Activated T-cell treated with anti-CD3 and anti-CD28 coated beads, Interleukin-2, amount 50 U/mL, for 48 hours (primary cell): ENCODE data around the gene CD34.
A peak's percentile ranks its signal among the peaks of the same experiment; 100 is the strongest.
"Not testable (repeated sequence)": the region's sequence is repeated elsewhere in the genome, so short reads cannot be mapped to it uniquely, and the experiment has no call there.

Source experiments
- DNase-seq, 2 experiments: peaks; one replicate each; pipeline ENCODE4 v3.0.0-alpha.2; 2020

The CD34 gene

GRCh38 chr1:207894704-207895103 lies 16.2 kb downstream of the CD34 start:
- DNase-seq, result no peak

DNA sequence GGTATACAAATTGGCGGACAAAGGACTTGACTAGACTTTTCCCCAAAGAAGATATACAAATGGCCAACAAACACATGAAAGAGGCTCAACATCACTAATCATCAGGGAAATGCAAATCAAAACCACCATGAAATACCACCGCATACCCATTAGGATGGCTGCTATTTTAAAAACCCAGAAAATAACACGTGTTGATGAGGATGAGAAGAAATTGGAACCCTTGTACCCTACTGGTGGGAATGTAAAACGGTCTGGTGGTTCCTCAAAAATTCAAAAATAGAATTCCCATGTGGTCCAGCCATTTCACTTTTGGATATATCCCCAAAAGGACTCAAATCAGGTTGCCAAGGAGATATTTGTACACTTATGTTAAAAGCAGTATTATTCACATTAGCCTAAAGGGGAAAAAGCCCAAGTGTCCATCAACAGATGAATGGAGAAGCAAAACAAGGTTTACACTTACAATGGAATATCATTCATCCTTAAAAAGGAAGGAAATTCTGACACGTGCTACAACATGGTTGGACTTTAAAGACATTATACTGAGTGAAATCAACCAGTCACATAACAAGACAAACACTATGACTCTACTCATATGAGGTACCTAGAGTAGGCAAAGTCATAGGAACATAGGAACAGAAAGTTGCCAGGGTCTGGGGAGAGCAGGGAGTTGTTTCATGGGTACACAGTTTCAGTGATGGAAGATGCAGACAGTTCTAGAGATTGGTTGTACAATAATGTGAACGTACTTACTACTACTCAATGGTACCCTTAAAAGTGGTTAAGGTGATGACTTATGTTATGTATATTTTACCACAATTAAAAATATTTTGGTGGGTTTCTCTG lies 17.0 kb downstream of the CD34 start:
- no peak for DNase-seq

DNA sequence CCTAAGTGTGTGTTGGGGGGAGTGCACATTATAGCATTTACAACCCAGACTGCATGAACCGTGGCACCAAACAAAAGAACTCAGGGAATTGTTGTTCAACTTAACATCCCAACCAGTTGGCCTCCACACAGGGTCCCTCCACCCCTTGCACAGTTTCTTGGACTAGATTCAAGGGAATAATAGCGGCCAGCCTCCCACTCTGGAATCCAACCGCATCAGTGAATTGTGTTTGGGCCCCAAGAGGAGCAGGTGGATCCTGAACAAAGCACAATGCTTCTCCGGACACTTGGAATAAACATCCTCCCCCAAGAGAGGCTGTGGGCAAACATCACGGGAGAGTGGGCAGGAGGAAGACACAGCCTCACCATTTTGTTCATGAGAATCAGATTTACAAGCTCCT lies 18.2 kb downstream of the CD34 start:
- DNase-seq, result no peak

GRCh38 chr1:207891148-207891547 lies 19.8 kb downstream of the CD34 start:
- no peak for DNase-seq

DNA sequence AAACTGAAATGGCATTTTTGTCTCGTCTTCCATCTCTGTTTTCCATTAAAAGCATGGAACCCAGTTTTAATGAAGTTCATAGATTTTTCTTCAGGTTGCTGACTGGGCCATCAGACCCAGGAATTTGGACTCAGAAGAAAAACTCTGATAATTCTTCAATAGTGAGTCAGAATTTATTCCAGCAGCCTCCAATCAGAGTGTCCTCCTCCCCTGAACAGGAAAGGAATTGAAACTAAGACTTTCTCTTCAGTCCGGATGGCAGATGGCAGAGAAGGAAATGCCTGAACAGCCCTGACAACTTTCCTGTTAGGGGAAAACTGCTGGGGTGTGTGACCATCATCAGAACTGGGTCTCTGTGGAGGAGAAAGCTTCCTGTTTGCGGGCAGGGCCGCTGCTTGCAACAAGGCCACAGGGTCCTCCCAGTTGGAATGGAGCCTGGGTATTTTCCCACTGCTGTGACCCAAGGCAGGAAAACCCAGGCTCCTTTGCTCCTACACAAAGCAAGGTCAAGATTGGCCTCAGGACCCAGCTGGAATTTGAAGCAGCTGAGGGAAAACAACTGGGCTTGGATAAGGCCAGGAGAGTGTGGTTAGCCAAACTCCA lies 20.7 kb downstream of the CD34 start:
- no peak for DNase-seq

DNA sequence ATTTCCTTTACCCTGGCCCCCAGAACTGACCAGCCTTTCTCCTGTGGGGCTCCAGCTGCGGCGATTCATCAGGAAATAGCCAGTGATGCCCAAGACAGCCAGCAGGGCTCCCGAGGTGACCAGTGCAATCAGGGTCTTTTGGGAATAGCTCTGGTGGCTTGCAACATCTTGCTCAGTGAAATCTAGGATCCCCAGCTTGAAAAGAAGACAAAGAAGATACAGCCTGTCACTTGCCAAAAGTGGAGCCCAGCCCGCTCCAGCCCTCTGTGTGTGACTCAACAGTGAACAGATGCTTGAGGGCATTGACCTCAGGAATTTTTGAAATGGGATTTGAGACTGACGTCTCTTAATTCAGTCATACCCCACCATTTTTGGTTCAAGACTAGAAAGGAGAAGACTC lies 22.3 kb downstream of the CD34 start:
- DNase-seq, result no peak

DNA sequence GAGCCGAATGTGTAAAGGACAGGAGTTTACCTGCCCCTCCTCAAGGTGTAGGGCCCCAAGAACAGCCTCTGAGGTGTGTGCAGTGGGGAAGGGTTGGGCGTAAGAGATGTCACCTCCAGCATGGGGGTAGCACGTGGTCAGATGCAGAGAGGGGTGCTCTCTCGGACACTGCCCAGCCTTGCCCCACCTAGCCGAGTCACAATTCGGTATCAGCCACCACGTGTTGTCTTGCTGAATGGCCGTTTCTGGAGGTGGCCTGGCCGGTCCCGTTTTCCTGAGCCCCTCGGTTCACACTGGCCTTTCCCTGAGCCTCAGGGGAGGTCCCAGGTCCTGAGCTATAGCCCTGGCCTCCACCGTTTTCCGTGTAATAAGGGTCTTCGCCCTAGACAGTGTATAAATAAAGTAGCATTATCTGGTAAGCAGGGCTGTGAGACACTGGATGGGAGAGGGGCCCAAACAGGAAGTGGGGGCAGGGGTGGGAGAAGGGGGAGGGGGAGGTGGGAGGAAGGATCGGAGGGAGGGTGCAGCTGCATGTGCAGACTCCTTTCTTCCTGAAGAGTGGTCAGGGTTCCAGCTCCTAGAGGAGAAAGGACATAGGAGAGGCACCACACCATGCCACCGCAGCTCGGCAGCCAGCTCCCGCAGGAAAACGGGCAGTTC lies 23.3 kb downstream of the CD34 start:
- DNase-seq, result no peak

- no peak for DNase-seq
Measured at GRCh38 chr1:207886227-207886626, 24.7 kb downstream of the CD34 start.

GRCh38 chr1:207885129-207886032 lies 25.5 kb downstream of the CD34 start:
- peak; percentile 74 to 80 for DNase-seq

DNA sequence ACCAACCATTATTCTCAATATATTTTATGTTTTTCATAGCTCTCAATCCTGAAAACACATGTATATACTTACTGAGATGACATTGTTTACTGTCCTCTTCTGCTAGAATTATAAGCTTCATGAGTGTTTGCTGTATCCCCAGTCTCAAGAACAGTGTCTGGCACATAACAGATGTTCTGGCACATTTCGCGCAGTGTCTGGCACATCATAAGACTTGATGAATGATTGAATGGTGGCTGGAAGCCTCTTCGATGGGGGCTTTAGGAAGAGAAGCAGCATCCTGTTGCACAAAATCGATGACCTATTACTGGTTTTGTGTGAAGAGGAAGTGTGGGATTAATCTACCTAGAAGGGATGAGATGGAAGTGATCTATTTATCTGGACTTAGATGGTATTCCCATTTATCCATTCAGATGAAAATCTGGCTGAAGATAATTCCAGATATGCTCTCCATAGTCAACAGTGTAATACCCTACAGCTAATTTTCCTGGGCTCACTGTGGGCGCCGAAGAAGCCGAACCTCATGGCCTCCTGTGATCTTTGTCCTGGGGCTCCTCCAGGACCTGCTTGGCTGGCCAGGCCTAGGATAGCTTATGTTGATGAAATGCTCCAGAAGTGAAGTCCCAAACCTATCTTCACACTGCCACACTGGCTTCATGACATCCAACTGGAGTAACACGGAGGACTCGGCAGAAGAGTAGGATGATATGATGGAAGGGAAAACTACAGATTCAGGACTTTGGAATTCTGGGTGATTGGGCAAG lies 26.5 kb downstream of the CD34 start:
- DNase-seq, result no peak

- DNase-seq, result peak in 1 of 2 experiments; percentile 46
Measured at GRCh38 chr1:207883660-207884250, 27.2 kb downstream of the CD34 start.

- DNase-seq, result no peak
Measured at GRCh38 chr1:207883104-207883651, 27.7 kb downstream of the CD34 start.

GRCh38 chr1:207882692-207883091 lies 28.2 kb downstream of the CD34 start:
- no peak for DNase-seq

GRCh38 chr1:207878939-207879338 lies 32.0 kb downstream of the CD34 start:
- DNase-seq, result no peak

GRCh38 chr1:207877914-207878313 lies 33.0 kb downstream of the CD34 start:
- not testable (repeated sequence) for DNase-seq

DNA sequence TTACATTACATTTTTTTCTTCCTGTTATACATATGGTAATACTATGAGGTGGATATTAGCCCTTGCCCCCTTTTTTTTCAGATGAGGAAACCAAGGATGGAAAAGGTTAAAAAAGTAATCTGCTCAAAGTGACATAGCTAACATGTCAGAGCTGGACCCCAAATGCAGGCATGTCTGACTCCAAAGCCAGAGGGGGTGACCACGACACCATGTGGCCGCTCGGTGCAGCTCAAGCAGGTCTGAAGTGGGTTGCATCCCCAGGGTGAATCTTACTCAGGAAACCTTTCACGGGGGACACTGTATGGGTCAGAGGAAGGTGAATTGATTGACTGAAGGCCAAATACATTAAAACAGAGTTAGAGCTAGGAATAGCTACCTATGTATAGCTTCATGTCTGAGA lies 34.8 kb downstream of the CD34 start:
- no peak for DNase-seq

DNA sequence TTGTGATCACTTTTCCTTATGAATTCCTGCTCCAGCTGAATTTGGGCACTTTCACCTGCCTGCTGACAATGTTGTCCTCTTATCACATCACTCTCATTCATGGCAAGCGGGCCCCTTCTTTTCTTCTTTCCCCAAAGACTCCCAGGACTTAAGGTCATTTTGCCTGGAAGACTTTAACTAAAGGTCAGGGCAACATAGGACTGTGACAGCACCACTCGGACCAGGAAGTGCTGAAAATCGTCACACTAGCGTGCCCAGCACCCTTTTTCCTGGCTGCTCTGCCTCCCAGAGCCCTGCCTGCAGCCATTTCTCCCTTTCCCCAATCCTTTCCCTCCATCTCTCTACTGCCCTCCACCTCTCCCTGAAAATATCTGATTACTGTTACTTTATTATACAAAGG lies 35.4 kb downstream of the CD34 start:
- DNase-seq, result no peak

- DNase-seq, result peak; percentile 66 to 70
Measured at GRCh38 chr1:207873055-207873890, 37.7 kb downstream of the CD34 start.

DNA sequence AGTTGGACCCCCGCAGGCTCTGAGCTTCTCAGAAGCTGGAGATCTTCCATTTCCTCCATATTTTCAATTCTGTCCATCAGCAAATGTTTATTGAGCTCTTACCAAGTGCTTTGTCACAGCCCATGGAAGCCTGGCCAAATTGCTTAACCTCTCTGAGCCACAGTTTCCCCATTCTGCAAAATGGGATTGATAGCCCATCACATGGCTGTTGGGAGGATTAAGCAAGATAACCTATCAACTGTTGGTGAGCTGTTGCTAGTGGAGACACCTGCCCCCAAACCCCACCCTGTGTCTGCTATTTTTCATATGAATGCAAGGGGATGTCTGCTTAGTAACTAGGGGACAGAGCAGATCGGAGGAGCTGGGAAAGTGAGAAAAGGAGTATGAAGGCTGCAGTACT lies 38.3 kb downstream of the CD34 start:
- DNase-seq, result no peak

DNA sequence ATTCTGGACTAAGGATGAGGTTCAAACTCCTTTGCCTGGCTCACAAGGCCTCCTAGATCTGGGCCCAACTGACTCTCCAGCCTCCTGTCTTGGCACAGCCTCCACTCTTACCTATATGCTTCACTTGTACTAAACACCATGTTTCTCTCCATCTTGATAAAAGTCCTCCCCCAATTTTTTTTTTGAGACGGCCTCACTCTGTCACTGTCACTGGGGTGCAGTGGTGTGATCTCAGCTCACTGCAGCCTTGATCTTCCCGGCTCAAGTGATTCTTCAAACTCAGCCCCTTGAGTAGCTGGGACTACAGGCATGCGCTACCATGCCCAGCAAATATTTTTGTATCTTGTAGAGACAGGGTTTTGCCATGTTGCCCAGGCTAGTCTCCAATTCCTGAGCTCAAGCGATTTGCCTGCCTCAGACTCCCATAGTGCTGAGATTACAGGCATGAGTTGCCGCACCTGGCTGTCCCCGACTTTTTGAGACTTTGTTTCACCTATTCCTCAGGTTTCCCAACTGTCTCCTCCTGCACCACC lies 39.7 kb downstream of the CD34 start:
- DNase-seq, result no peak
